ENCODE measurements around the gene ADGRD1. TPM values are rescaled to one million over a fixed set of nuclear protein-coding genes. Genes with fewer than 3 reads are reported as not detected.

The ADGRD1 gene
- total RNA-seq, 1 donor from 2014 or later = 1.0 TPM

DNA sequence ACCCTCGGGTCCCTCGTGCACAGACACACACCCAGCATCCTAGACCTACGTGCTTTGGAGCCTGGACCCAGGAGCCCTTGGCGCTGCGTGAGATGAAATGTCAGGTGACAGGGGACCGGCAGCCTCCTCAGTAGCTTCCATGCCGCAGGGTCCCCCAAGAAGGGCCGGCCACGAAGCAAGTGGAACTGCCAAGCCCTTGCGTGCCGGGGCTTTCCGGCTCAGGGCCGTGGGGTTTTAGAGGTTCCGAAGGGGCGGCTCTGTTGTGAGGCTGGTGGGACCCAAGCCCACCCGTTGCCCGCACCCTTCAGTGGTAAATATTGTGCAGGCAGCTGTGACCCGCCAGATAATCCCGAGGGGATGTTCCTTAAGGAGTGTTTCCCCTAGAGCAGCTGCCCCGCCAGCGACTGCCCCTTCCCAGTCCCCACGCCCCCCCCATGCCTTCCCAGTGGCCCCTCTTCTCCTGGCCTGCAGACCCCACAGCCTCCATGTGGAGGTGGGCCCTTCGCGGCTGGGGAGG, 133.7 kb downstream of the ADGRD1 start:
- no peak overlapping the region for H3K27ac Mint-ChIP-seq (ENCODE audit: unreplicated experiment)
- H3K36me3 Mint-ChIP-seq (ENCODE audit: unreplicated experiment) = no peaks in the 10 kb centered on the region
- H3K4me3 Mint-ChIP-seq (ENCODE audit: unreplicated experiment) = no peak overlapping the region
- no peaks in the 10 kb centered on the region for H3K27me3 Mint-ChIP-seq (ENCODE audit: unreplicated experiment)
- no peaks in the 10 kb centered on the region for H3K4me1 Mint-ChIP-seq (ENCODE audit: unreplicated experiment)
- H3K9me3 Mint-ChIP-seq (ENCODE audit: unreplicated experiment) = no peaks in the 10 kb centered on the region
- DNase-seq (ENCODE audit: extremely low spot score, unreplicated experiment) = peak; percentile 75
- TF ChIP-seq, protein P1, sequence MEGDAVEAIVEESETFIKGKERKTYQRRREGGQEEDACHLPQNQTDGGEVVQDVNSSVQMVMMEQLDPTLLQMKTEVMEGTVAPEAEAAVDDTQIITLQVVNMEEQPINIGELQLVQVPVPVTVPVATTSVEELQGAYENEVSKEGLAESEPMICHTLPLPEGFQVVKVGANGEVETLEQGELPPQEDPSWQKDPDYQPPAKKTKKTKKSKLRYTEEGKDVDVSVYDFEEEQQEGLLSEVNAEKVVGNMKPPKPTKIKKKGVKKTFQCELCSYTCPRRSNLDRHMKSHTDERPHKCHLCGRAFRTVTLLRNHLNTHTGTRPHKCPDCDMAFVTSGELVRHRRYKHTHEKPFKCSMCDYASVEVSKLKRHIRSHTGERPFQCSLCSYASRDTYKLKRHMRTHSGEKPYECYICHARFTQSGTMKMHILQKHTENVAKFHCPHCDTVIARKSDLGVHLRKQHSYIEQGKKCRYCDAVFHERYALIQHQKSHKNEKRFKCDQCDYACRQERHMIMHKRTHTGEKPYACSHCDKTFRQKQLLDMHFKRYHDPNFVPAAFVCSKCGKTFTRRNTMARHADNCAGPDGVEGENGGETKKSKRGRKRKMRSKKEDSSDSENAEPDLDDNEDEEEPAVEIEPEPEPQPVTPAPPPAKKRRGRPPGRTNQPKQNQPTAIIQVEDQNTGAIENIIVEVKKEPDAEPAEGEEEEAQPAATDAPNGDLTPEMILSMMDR (IDR thresholded peaks at IDR 0.05) = no peak

DNA sequence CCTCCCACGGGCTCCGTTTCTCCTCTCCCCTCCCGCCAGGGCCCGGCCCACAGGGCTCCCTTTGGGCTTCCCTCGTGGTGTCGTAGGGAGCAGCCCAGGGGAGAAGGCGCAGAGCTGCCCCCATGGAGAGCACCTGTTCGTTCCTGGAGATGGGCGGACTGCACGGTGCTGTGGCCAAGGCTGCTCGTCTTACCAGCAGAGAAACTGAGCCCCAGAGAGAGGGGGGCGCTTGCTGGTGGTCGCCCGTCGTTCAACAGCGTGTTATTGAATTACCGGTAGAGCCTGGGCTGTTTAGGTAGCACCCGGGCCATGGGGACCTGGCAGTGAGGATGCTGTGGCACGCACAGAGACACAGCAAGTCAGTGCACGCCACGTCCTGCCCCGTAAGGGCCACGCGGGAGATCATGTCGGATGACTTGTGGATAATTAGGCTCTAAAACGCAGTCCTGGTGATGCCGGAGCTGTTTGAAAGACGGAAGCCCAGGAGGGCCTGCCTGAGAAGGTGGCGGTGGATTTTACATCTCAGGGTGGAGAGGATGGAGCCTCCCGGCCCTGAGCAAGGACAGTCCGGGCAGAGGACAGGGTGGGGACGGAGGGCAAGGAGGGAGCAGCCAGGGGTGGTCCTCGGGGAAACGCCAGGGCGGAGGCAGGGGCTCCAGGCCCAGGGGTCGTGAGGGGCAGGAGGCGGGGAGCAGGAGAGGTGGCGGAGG, 134.4 kb downstream of the ADGRD1 start:
- peak; percentile 82 for DNase-seq (ENCODE audit: extremely low spot score, unreplicated experiment)
- Mint-ChIP-seq H3K27me3 (ENCODE audit: unreplicated experiment) (no peaks in the 10 kb centered on the region), H3K4me1 (ENCODE audit: unreplicated experiment) (peaks cover 2% of the 10 kb centered on the region), H3K4me3 (ENCODE audit: unreplicated experiment) (no peak overlapping the region), H3K9me3 (ENCODE audit: unreplicated experiment) (no peaks in the 10 kb centered on the region), H3K27ac (ENCODE audit: unreplicated experiment) (no peak overlapping the region), H3K36me3 (ENCODE audit: unreplicated experiment) (no peaks in the 10 kb centered on the region)
- TF ChIP-seq, protein P1 (IDR thresholded peaks at IDR 0.05) = no peak

DNA sequence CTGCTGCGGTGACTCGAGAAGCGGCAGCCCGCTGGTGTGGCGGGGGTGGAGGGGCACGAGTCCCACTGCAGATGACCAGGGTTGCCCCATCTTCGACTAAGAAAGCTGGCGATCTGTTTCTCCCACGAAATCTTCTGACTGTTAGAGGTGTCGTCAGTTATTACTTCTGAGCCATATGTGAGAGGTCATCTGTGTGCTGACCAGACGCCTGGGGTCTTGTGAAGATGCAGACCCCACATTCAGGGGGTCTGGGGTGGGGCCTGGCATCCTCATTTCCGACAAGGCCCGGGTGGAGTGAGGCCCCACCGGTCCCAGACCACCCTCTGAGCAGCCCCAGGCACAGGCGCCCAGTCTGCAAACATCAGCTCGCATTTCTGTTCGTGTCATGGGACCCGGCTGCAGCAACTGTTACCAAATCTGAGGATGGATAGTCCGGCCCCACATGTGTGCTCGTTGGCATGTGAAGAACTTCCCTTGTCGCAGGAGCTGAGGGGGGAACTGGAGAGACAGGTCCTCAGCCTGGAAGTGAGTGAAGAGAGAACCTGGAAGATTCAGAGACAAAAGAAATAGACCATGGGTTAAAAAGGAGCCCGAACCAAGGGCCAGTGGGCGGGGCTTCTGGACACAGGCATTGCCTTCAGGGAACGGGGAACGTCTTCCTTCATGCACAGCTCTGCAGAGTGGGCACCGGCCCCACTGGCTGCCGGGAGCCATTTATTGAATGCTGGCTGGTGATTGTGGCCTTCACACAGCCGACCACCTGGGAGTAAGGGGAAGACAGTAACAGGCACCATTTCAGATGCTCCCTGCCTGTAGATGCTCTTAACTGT, 135.2 kb downstream of the ADGRD1 start:
- H3K4me3 Mint-ChIP-seq (ENCODE audit: unreplicated experiment) = no peak overlapping the region
- H3K27me3 Mint-ChIP-seq (ENCODE audit: unreplicated experiment) = no peaks in the 10 kb centered on the region
- H3K4me1 Mint-ChIP-seq (ENCODE audit: unreplicated experiment) = peaks cover 2% of the 10 kb centered on the region
- H3K36me3 Mint-ChIP-seq (ENCODE audit: unreplicated experiment) = no peaks in the 10 kb centered on the region
- peak; percentile 70 for DNase-seq (ENCODE audit: extremely low spot score, unreplicated experiment)
- no peak overlapping the region for H3K27ac Mint-ChIP-seq (ENCODE audit: unreplicated experiment)
- H3K9me3 Mint-ChIP-seq (ENCODE audit: unreplicated experiment) = no peaks in the 10 kb centered on the region
- TF ChIP-seq, protein P1 (IDR thresholded peaks at IDR 0.05) = no peak

DNA sequence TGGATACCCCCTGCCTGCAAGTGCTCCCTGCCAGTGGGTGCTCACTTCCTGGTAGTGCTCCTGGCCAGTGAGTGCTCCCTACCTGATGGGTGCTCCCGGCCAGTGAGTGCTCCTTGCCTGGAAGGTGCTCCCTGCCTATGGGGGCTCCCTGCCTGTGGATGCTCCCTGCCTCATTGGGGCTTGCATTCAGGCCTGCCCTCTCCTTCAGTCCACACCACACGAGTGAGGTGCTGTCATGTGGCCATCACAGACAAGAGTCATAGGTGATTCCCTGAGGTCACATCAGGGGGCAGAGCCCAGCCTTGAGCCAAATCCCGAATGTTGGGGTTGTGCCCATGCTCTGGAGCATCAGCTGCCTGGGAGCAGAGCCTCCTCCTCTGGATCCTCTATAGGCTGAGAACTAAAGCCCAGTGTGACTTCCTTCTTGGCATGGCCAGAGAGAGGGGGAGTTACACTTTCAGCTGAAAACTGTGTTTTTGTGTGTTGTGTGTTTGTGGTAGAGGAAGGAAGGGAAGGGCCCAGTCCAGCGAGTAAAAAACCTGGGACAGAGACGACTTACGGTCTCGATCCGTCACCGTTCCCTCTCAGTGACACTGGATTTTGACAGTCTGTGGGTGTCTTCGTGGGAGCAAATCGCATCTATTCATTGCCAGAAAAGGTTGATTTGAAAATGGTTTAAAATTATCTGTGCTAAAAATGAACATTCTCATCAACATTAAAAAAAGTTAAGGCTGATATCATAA, 136.0 kb downstream of the ADGRD1 start:
- TF ChIP-seq, protein P1 (IDR thresholded peaks at IDR 0.05) = no peak
- H3K27ac Mint-ChIP-seq (ENCODE audit: unreplicated experiment) = no peak overlapping the region
- no peak overlapping the region for H3K4me3 Mint-ChIP-seq (ENCODE audit: unreplicated experiment)
- no peaks in the 10 kb centered on the region for H3K36me3 Mint-ChIP-seq (ENCODE audit: unreplicated experiment)
- no peaks in the 10 kb centered on the region for H3K9me3 Mint-ChIP-seq (ENCODE audit: unreplicated experiment)
- DNase-seq (ENCODE audit: extremely low spot score, unreplicated experiment) = no peak
- no peaks in the 10 kb centered on the region for H3K27me3 Mint-ChIP-seq (ENCODE audit: unreplicated experiment)
- H3K4me1 Mint-ChIP-seq (ENCODE audit: unreplicated experiment) = peaks cover 2% of the 10 kb centered on the region

All from osteocyte (in vitro differentiated cells).